NCI-H1436 treated with DMSO at 0.1 percent for 48 hours (cell line): ENCODE measurements around the gene BBLN.
A peak's percentile ranks its signal among the peaks of the same experiment; 100 is the strongest.

ENCODE experiments used
- DNase-seq: peaks from one replicate; lab custom pipeline; 2025; lab: John Stamatoyannopoulos, UW

Gene BBLN

DNA sequence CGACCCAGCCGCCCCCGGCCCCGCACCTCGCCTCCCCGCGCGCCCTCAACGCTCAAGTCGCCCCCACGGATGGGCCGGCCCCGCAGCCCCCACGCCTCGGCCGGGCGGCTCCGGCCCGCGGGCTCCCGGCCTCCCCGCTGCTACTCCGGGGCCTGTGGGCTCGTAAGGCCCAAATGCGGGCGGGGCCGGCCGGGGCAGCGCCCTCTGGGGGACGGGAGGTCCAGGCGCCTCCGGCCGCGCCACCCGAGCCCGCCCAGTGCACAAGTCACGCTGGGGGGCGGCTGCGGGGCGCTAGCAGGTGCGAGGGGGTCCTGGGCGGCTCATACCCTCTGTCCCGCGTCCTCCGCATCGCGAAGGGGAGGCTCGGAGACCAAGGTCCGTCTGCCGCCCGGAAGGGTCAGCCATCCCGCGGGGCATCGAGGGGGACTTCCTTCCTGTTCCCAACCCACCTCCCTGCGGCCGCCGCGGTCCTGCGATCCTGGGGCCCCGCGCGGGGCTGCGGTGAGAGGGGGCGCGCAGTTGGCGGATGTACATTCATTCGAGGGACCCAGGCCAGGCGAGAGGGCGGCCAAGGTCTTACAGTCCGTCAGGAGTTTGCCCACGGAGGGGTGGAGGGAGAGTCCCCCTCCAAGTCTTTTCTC lies 31.5 kb downstream of the BBLN start, which contains the start of gene CIZ1:
TSS of gene CIZ1 (minus strand) at position 167 of the 641 bp plus-strand sequence. CDS start 715 bp downstream, outside the sequence.
- no peak for DNase-seq

- DNase-seq, result peak; percentile 77
Measured at GRCh38 chr9:128192601-128193371, 32.7 kb downstream of the BBLN start.

GRCh38 chr9:128193469-128194096 lies 33.5 kb downstream of the BBLN start:
- DNase-seq, result no peak

- no peak for DNase-seq
Measured at GRCh38 chr9:128201441-128202369, 41.6 kb downstream of the BBLN start.

DNA sequence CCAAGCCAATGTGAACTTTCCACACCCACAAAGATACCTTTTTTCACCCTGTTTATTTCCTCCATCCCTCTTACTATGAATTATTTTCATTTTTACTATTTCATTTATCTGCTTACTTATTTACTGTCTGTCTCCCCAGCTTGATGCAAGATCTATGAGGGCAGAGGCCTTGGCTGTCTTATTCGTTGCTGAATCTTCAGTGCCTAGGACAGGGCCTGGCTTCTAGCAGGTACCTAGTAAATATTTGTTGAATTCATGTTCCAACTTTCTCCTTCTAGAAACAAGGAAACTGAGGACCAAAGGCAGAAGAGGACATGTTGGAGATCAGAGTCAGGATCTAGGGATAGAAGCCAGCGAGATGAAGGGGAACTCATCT lies 42.6 kb downstream of the BBLN start:
- no peak for DNase-seq

DNA sequence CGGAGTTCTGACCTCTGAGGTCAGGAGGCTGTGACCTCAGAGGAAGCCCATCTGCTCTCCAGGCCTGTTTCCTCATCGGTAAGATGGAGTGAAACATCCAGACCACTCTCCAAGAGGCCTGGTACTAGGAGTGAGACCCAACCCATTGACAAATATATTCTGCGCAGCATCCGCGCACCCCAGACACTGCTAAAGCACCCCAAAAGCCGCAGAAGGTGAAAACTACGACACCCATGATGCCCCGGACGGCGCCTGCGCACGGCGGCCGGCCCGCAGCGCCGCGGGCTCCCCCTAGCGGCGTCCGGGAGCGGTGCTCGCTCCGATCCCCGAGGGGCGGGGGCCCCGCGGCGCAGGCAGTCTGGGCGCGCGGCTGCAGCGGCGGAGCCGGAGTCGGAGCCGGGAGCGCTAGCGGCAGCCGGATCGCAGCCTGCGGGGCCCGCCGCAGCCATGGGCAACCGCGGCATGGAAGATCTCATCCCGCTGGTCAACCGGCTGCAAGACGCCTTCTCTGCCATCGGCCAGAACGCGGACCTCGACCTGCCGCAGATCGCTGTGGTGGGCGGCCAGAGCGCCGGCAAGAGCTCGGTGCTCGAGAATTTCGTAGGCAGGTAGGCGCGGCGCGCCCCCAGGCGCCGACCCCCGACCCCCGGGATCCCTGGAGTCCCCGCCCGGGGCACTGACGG lies 43.1 kb downstream of the BBLN start, which contains the start of gene DNM1:
TSS of gene DNM1 (plus strand) at position 356 of the 683 bp plus-strand sequence. CDS start at position 448, 92 bp downstream.
- no peak for DNase-seq

GRCh38 chr9:128203707-128204551 lies 43.9 kb downstream of the BBLN start:
- DNase-seq, result no peak

GRCh38 chr9:128204858-128205257 lies 44.8 kb downstream of the BBLN start:
- no peak for DNase-seq

DNA sequence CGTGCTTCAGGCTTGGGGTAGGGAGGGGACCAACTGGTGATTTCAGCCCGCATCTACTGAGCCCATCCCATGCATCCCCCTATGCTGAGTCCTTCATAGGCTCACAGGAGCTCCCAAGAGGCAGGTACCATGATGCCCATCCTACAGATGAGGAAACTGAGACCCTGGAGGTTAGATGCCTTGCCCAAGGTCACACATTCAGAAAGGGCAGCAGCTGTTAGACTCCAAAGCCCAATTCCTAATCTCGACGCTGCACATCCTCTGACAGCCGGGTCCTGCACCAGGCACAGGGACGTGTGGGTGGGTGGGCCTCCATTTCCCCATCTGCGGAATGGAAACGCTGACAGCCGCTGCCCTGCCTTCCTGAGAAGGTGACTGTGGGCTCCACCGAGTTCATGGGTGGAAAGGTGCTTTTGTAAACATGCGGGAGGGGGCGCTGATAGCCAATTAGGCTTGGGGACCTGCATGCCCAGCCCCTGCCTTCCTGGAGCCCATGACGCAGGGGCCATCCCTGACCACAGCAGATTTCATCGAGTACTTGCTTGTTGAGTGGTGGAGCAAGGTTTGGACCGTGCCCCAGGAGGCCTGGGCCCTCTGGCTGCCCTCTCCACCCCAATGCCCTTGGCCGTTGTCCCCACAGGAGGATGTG lies 45.4 kb downstream of the BBLN start:
- DNase-seq, result no peak

GRCh38 chr9:128206484-128206883 lies 46.4 kb downstream of the BBLN start:
- no peak for DNase-seq

GRCh38 chr9:128206916-128207910 lies 47.1 kb downstream of the BBLN start:
- DNase-seq, result no peak

- no peak for DNase-seq
Measured at GRCh38 chr9:128208386-128208785, 48.3 kb downstream of the BBLN start.

- DNase-seq, result no peak
Measured at GRCh38 chr9:128208946-128209669, 49.0 kb downstream of the BBLN start.

- no peak for DNase-seq
Measured at GRCh38 chr9:128211186-128211980, 51.3 kb downstream of the BBLN start.

DNA sequence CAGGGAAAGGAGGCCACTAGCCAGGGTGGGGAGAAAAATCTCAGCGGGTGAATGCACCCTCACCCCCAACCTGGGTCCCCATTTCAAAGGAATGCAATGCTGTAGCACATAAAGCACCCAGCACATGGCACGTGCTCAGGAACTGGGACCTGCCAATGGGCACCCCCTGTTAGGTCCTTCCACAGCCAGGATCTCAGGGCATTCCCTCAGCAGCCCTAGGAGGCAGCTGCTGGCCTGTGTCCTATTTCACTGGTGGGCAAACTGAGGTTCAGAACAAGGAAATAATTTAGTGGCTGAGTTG lies 51.9 kb downstream of the BBLN start:
- DNase-seq, result no peak
